HG02763 (cell line): ENCODE data around the gene GRAMD2A.
A peak's percentile ranks its signal among the peaks of the same experiment; 100 is the strongest.

Experiments
- ATAC-seq: cut with Tn5 transposase; IDR thresholded peaks from one replicate; pipeline ENCODE4 v1.9.1; 2021; ENCODE audit warnings: mild to moderate bottlenecking, moderate library complexity; ENCODE audit not compliant: unreplicated experiment

The GRAMD2A gene

GRCh38 chr15:72169236-72169920 lies 28.2 kb downstream of the GRAMD2A start:
- ATAC-seq: no peak

- ATAC-seq: no peak
Observed at GRCh38 chr15:72168808-72169190, 28.8 kb downstream of the GRAMD2A start.

- no peak for ATAC-seq
Observed at GRCh38 chr15:72168131-72168807, 29.3 kb downstream of the GRAMD2A start.

- no peak for ATAC-seq
Observed at GRCh38 chr15:72167445-72167844, 30.1 kb downstream of the GRAMD2A start.

- no peak for ATAC-seq
Observed at GRCh38 chr15:72166716-72167417, 30.7 kb downstream of the GRAMD2A start.

GRCh38 chr15:72163719-72164118 lies 33.9 kb downstream of the GRAMD2A start:
- ATAC-seq: no peak

GRCh38 chr15:72162569-72162968 lies 35.0 kb downstream of the GRAMD2A start:
- no peak for ATAC-seq

- ATAC-seq: no peak
Observed at GRCh38 chr15:72161361-72162132, 36.0 kb downstream of the GRAMD2A start.

GRCh38 chr15:72160696-72161245 lies 36.8 kb downstream of the GRAMD2A start:
- no peak for ATAC-seq

GRCh38 chr15:72156928-72157327 lies 40.7 kb downstream of the GRAMD2A start:
- no peak for ATAC-seq

- no peak for ATAC-seq
Observed at GRCh38 chr15:72155635-72156616, 41.7 kb downstream of the GRAMD2A start.

GRCh38 chr15:72155003-72155621 lies 42.5 kb downstream of the GRAMD2A start:
- ATAC-seq: no peak

GRCh38 chr15:72154316-72154715 lies 43.3 kb downstream of the GRAMD2A start:
- no peak for ATAC-seq

GRCh38 chr15:72153269-72154000 lies 44.2 kb downstream of the GRAMD2A start:
- ATAC-seq: no peak

GRCh38 chr15:72147418-72147817 lies 50.2 kb downstream of the GRAMD2A start:
- no peak for ATAC-seq

- no peak for ATAC-seq
Observed at GRCh38 chr15:72146934-72147333, 50.7 kb downstream of the GRAMD2A start.

- ATAC-seq: no peak
Observed at GRCh38 chr15:72146221-72146620, 51.4 kb downstream of the GRAMD2A start.

GRCh38 chr15:72141171-72142084 lies 56.2 kb downstream of the GRAMD2A start:
- ATAC-seq: peak; percentile 96
